ENCODE measurements around the gene USP8. TPM values are rescaled to one million over a fixed set of nuclear protein-coding genes. Genes with fewer than 3 reads are reported as not detected.
A peak's percentile ranks its signal among the peaks of the same experiment; 100 is the strongest.
"Not testable (repeated sequence)": the region's sequence is repeated elsewhere in the genome, so short reads cannot be mapped to it uniquely, and the experiment has no call there.

USP8 gene
- total RNA-seq, 1 donor from 2014 or later = 77.9 TPM

- intact Hi-C loops (cut with DNase I) = no loop called here
- DNase-seq (ENCODE audit: low spot score) = no peak
- no peak for ATAC-seq
Measured at GRCh38 chr15:50432230-50432629, 8.0 kb downstream of the USP8 start.

DNA sequence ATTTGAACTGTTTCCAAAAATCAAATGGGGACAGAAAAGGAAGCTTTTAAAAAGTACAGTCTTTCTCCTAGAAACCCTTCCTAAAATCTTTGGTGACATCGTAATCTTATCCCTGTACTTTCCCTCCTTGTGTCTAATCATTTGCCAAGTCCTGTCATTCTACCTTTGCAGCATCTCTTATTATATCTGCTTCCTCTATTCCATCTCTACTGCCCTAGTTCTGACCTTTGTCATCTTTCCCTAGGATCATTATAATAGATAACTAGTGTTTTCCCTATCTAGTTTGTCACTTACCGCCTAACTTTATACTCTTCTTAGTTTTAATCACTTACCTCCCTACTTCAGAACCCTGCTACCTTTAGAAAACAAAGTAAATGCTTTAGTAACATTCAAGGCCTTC is 11.6 kb downstream of the USP8 start:
- no peak for ATAC-seq
- intact Hi-C loops (cut with DNase I) = no loop called here
- DNase-seq (ENCODE audit: low spot score) = no peak

DNA sequence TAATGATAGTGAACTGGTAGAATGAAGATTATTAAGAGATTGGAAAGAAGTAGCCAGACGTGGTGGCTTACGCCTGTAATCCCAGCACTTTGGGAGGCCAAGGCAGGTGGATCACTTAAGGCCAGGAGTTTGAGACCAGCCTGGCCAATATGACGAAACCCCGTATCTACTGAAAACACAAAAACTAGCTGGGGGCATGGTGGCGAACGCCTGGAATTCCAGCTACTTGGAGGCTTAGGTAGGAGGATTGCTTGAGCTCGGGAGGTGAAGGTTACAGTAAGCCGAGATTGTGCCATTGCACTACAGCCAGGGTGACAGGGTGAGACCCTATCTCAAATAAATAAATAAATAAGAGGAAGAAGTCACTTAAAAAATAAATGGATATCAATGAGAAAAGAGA is 14.0 kb downstream of the USP8 start:
- ATAC-seq = no peak
- no peak for DNase-seq (ENCODE audit: low spot score)
- intact Hi-C loops (cut with DNase I) = no loop called here

- intact Hi-C loops (cut with DNase I) = no loop called here
- ATAC-seq = no peak
- no peak for DNase-seq (ENCODE audit: low spot score)
Measured at GRCh38 chr15:50440932-50441331, 16.7 kb downstream of the USP8 start.

- intact Hi-C loops (cut with DNase I) = no loop called here
- DNase-seq (ENCODE audit: low spot score) (no peak), ATAC-seq (peak; percentile 56)
Measured at GRCh38 chr15:50452927-50453326, 28.7 kb downstream of the USP8 start.

- intact Hi-C loops (cut with DNase I) = no loop called here
- DNase-seq (ENCODE audit: low spot score) (no peak), ATAC-seq (no peak)
Measured at GRCh38 chr15:50458348-50459112, 34.3 kb downstream of the USP8 start.

DNA sequence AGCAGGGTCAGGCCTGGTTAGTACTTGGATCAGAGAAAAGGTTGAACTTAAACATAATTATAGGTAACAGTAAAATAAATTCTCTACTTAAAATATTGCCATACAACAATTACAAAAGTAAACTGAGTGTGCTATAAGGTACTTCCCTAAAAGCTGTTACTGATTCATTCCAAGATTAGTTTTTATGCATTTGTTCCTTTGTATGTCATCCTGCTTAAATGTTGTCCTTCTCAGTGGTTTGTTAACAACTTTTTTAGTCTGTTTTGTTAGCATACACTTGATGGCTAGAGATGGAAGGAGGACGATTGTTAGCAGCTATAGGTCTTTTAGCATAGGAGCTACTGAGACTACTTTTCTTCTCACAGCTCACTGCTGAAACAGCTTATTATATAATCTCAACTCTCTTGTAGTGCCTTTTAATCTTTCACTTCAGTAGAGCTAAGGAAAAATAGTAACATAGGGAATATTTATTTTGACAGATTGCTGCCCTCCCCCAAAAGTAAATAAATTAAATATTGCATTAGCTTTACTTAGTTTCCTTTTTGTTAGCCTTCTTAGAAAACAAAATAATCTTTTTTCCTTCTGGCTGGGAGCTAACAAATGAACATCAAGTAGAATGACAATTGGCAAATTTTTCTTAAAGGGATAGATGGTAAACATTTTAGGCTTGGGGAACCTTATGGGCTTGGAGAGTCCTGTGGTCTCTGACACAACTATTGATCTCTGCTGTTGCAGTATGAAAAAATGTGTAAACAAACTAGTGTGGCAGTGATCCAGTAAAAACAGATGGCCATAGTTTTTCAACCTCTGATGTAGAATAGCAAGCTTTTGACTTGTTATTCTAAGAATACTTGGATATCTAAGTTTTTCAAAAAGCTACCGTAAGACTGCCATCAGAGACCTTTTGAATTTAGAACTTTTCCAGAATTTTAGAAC is 39.5 kb downstream of the USP8 start:
- intact Hi-C loops (cut with DNase I) = no loop called here
- DNase-seq (ENCODE audit: low spot score) = no peak
- ATAC-seq = no peak

- no peak for ATAC-seq
- DNase-seq (ENCODE audit: low spot score) = no peak
- intact Hi-C loops (cut with DNase I) = no loop called here
Measured at GRCh38 chr15:50471072-50471471, 46.9 kb downstream of the USP8 start.

GRCh38 chr15:50476143-50476542 is 51.9 kb downstream of the USP8 start:
- no peak for DNase-seq (ENCODE audit: low spot score)
- intact Hi-C loops (cut with DNase I) = no loop called here
- ATAC-seq = no peak

- DNase-seq (ENCODE audit: low spot score) = no peak
- no peak for ATAC-seq
- intact Hi-C loops (cut with DNase I) = no loop called here
Measured at GRCh38 chr15:50484781-50485180, 60.6 kb downstream of the USP8 start.

- DNase-seq (ENCODE audit: low spot score) (no peak), ATAC-seq (no peak)
- intact Hi-C loops (cut with DNase I) = no loop called here
Measured at GRCh38 chr15:50485389-50485788, 61.2 kb downstream of the USP8 start.

DNA sequence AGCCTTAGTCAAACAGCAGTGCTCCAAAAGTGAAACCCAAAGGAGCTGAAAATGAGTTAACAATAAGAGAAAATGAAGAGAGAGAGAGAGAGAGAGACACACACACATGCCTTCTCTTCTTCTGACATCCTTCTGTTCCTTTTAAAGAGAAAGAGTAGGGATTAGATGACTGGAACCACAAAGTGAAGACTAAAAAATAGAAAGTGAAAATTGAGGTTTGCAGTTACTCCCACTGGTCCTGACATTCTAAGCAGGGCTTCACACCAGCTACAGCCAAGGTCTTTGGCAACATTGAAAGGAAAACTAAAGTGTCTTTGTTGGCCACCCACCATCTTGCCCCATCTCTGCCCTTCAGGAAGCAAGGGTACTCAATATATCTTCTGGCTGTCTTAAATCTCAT is 63.1 kb downstream of the USP8 start:
- no peak for DNase-seq (ENCODE audit: low spot score)
- intact Hi-C loops (cut with DNase I) = no loop called here
- ATAC-seq = no peak

DNA sequence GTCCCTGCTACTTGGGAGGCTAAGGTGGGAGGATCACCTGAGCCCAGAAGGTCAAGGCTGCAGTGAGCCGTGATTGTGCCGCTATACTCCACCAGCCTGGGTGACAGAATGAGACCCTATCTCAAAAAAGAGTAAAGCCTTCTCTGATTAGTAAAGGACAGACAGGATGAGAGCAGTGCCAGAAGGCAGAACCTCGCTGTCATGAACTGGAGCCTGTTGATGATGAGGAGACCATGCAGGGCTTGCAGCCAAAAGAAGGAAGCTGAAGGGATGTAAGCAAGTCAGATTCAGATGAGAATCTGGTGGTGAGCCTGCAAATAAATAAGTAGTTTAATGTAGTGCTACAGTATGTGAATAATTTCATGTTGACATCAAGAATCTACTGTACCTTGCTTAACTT is 69.4 kb downstream of the USP8 start:
- no peak for DNase-seq (ENCODE audit: low spot score)
- intact Hi-C loops (cut with DNase I) = no loop called here
- no peak for ATAC-seq

- DNase-seq (ENCODE audit: low spot score); ATAC-seq; intact Hi-C loops (cut with DNase I): not testable (repeated sequence)
Measured at GRCh38 chr15:50494547-50494946, 70.3 kb downstream of the USP8 start.

DNA sequence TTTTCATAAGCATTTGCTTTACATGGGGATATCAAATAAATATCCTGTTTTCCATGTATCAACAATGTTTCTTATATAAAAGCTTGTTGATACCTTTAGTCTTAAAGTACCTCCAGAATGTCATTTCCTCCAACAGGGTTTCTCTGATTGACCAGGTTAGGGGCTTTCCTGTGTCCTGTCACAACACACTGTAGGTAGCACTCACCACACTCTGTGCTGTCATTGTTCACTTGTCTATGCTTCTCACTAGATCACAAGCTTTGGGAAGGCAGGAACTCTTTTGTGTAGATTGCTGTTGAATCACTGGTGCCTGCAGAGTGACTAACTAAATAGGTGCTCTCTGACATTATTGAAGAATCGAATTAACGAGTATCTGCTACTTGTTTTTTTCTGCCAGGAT is 72.5 kb downstream of the USP8 start:
- intact Hi-C loops (cut with DNase I) = no loop called here
- DNase-seq (ENCODE audit: low spot score) = no peak

DNA sequence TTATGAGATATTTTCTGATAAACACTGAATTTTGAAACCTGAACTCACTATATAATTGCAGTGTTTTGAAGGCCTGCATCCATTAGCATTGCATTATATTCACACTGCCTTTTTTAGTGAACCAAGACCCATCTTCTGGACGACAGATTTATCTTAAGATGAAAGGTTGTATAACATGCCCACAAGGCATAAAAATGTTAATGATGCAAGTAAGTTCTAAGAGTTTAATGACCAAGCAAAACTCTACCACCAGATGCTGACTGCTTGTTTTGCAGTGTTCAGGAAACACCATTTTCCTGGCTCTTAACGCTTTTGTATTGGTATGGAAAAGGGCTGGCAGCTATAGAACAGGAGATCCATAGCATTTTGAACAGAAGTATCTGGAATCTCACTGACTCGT is 76.1 kb downstream of the USP8 start:
- DNase-seq (ENCODE audit: low spot score) (no peak), ATAC-seq (no peak)
- intact Hi-C loops (cut with DNase I) = no loop called here

More for the DNA sequence above, 72.5 kb downstream of the USP8 start:
- no peak for ATAC-seq

DNA sequence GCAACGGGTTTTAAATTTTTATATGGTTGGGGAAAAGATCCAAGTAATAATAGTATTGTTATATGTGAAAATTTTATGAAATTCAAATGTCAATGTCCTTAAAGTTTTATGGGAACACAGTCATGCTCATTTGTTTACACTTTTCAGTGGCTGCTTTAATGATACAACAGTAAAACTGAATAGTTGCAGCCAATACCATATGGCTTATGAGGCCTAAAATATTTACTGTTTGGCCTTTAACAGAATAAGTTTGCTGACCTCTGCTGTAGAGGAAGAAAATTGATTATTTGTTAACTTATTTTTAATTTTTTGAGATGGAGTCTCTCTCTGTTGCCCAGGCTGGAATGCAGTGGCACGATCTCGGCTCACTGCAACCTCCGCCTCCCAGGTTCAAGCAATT is 77.6 kb downstream of the USP8 start:
- DNase-seq (ENCODE audit: low spot score) (no peak), ATAC-seq (no peak)
- intact Hi-C loops (cut with DNase I) = no loop called here

GRCh38 chr15:50503144-50503543 is 78.9 kb downstream of the USP8 start:
- no peak for DNase-seq (ENCODE audit: low spot score)
- intact Hi-C loops (cut with DNase I) = no loop called here
- ATAC-seq = no peak

DNA sequence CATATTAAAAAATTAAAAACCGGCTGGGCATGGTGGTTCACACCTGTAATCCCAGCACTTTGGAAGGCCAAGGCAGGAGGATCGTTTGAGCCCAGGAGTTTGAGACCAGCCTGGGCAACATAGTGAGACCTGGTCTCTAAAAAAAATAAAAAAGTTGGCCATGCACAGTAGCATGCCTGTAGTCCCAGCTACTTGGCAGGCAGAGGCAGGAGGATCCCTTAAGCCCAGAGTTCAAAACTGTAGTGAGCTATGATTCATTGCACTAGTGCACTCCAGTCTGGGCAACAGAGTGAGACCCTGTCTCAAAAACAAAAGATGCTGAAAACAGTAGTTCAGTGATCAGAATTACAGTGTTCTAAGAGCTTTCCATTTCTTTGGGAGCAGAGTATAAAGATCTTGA is 81.5 kb downstream of the USP8 start:
- DNase-seq (ENCODE audit: low spot score); intact Hi-C loops (cut with DNase I); ATAC-seq: not testable (repeated sequence)

DNA sequence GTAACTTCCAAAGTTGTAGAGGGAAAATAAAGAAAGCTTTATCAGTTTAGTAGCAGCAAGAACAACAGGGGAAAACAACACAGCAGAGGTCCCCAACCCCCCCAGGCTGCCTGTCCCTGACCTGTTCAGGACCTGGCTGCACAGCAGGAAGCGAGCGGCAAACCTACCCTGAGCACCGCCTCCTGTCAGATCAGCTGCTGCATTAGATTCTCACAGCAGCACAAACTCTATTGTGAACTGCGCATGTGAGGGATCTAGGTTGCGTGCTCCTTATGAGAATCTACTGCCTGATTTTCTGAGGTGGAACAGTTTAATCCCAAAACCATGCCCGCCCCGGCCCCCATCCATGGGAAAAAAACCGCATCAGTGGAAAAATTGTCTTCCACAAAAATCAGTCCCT is 81.9 kb downstream of the USP8 start:
- ATAC-seq = no peak
- no peak for DNase-seq (ENCODE audit: low spot score)
- intact Hi-C loops (cut with DNase I) = no loop called here
